Cardiac muscle cell (in vitro differentiated cells and primary cell): Measurements from ENCODE around the gene AFM. TPM values are rescaled to one million over a fixed set of nuclear protein-coding genes. Genes with fewer than 3 reads are reported as not detected.
"Not testable (repeated sequence)": the region's sequence is repeated elsewhere in the genome, so short reads cannot be mapped to it uniquely, and the experiment has no call there.

Source experiments
- DNase-seq, 2 donors: peaks; one replicate each; pipeline versions ENCODE4 v3.0.0 to v3.0.0-alpha.2; 2010 to 2017; ENCODE audit warnings: low read depth in 1 of 2, low spot score in 1 of 2
- H3K27ac ChIP-seq: fragments of 200-600 bp; sonication (generic); 2 replicates; pipeline ENCODE4 v1.5.1; 2016
- H3K27me3 ChIP-seq: fragments of 200-600 bp; sonication (generic); 2 replicates; pipeline ENCODE4 v1.6.0; 2016; ENCODE audit warnings: control low read depth
- H3K36me3 ChIP-seq: fragments of 200-600 bp; sonication (generic); 2 replicates; pipeline ENCODE4 v1.5.1; 2016; ENCODE audit warnings: control low read depth
- H3K4me1 ChIP-seq: fragments of 200-600 bp; sonication (generic); 2 replicates; pipeline ENCODE4 v1.8.1; 2017; ENCODE audit warnings: low read depth, mild to moderate bottlenecking, mixed run types
- H3K4me3 ChIP-seq: fragments of 200-600 bp; sonication (generic); 2 replicates; pipeline ENCODE4 v1.5.1; 2016; ENCODE audit warnings: mild to moderate bottlenecking
- H3K9me3 ChIP-seq: fragments of 200-600 bp; sonication (generic); 2 replicates; pipeline ENCODE4 v1.5.1; 2017; ENCODE audit warnings: low read depth, mild to moderate bottlenecking, control low read depth
- CTCF ChIP-seq: IDR thresholded peaks from 2 replicates; pipeline ENCODE4 v1.5.1; 2012; ENCODE audit warnings: low read depth, mild to moderate bottlenecking, low read length
- polyA plus RNA-seq: library from polyadenylated mRNA; unstranded; fragments of >200 nt; fragmentation: Nextera tagmentation; extraction: Ambion mirVana; gene quantifications from 2 replicates; pipeline ENCODE4 v1.2.1, GENCODE V29; 2016
- total RNA-seq: library from RNA; depleted of rRNA; stranded (reverse); fragments of >200 nt; gene quantifications from 2 replicates; pipeline ENCODE4 v1.2.3, GENCODE V29; 2016

Gene AFM
- total and polyA plus RNA-seq, 2 experiments from 2014 or later, result 0.06 TPM; not detected in 1

GRCh38 chr4:73541251-73541650 lies 59.7 kb downstream of the AFM start:
- no peaks in the 10 kb centered on the region for H3K4me1 ChIP-seq
- no peaks in the 10 kb centered on the region for H3K27me3 ChIP-seq
- no peaks in the 10 kb centered on the region for H3K9me3 ChIP-seq
- H3K4me3 ChIP-seq, result no peak overlapping the region
- H3K36me3 ChIP-seq, result no peaks in the 10 kb centered on the region
- no peak for TF ChIP-seq CTCF
- DNase-seq, result no peak
- no peak overlapping the region for H3K27ac ChIP-seq

DNA sequence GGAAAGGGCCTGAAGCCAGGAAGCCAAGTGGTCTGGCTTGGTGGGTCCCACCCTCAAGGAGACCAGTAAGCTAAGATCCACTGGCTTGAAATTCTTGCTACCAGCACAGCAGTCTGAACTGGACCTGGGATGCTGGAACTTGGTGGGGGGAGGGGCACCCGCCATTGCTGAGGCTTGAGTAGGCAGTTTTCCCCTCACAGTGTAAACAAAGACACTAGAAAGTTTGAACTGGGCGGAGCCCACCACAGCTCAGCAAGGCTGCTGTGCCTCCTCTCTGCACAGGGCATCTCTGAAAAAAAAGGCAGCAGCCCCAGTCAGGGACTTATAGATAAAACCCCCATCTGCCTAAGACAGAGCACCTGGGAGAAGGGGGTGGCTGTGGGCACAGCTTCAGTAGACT lies 63.1 kb downstream of the AFM start:
- TF ChIP-seq CTCF, result no peak
- no peak for DNase-seq
- Histone ChIP-seq H3K36me3 (no peaks in the 10 kb centered on the region), H3K27me3 (no peaks in the 10 kb centered on the region), H3K4me3 (no peak overlapping the region), H3K4me1 (no peaks in the 10 kb centered on the region), H3K27ac (no peak overlapping the region), H3K9me3 (no peaks in the 10 kb centered on the region)

DNA sequence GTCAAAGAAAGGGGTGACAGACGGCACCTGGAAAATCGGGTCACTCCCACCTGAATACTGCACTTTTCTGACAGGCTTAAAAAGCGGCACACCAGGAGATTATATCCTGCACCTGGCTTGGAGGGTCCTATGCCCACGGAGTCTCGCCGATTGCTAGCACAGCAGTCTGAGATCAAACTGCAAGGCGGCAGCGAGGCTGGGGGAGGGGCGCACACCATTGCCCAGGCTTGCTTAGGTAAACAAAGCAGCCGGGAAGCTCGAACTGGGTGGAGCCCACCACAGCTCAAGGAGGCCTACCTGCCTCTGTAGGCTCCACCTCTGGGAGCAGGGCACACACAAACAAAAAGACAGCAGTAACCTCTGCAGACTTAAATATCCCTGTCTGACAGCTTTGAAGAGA lies 69.3 kb downstream of the AFM start:
- not testable (repeated sequence) for H3K4me1 ChIP-seq, H3K27ac ChIP-seq, H3K36me3 ChIP-seq, H3K4me3 ChIP-seq, H3K27me3 ChIP-seq, DNase-seq, H3K9me3 ChIP-seq

Other genes starting within 250 kb of the AFM start
- gene ANKRD17, start 222.9 kb upstream of the AFM start, total RNA-seq, result 55.5 and 60.1 TPM in 2 replicates
- gene ANKRD17, start 222.9 kb upstream of the AFM start, polyA plus RNA-seq, result 38.9 and 50.2 TPM in 2 replicates
- gene ALB, start 77.5 kb upstream of the AFM start, total RNA-seq, result 1.5 and 2.3 TPM in 2 replicates
- gene ALB, start 77.5 kb upstream of the AFM start, polyA plus RNA-seq, result 3.1 and 5.4 TPM in 2 replicates
- gene AFP, start 45.5 kb upstream of the AFM start, total RNA-seq, result 0.67 and 0.77 TPM in 2 replicates
- 9.1 TPM in 1 of 2 replicates, not detected in the other for gene AFP, start 45.5 kb upstream of the AFM start, polyA plus RNA-seq
- gene RASSF6, start 138.7 kb downstream of the AFM start, total RNA-seq, result not detected in 2 replicates
- not detected in 2 replicates for gene RASSF6, start 138.7 kb downstream of the AFM start, polyA plus RNA-seq